Measurements from ENCODE around the gene SPACA4. TPM values are rescaled to one million over a fixed set of nuclear protein-coding genes. Genes with fewer than 3 reads are reported as not detected.
A peak's percentile ranks its signal among the peaks of the same experiment; 100 is the strongest.

The SPACA4 gene
- total RNA-seq, 2 donors from 2014 or later = not detected

DNA sequence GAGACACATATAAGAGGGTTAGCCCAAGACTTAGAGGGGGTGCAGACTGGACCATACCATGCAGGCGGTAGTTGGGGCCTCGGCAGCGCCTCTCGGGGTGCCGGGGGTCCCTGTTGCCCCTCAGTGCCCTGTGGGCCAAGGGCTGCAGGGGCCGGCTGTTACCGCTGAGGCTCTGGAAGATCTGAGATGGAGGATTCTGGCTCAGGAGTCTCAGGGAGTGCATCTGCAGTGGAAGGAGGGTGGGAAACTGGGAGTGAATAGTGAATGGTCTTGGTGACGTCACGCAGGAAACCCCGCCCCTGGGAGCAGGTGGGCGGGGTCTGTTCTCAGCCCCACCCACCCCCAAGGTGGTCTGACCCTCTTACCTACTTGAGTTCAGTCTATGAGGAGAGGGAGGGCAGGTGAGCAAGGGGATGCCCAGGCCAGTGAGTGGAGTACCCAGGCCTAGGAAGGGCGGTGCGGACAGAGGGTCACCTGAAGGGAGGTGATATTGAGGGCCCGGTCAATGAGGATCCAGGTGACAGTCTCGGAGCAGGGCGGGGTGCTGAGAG lies 32.4 kb downstream of the SPACA4 start:
- Histone ChIP-seq H3K27ac (peak overlapping the region in 3 of 4 donors; percentile 95 to 98 (median 96)), H3K4me1 (peaks cover 32% of the 10 kb centered on the region), H3K9me3 (no peaks in the 10 kb centered on the region), H3K27me3 (no peaks in the 10 kb centered on the region), H3K4me3 (no peak overlapping the region), H3K36me3 (replicated peaks in 1 of 2; ENCODE audit: insufficient read depth in 1 of 2, low read depth in 2 of 2) (no peaks in the 10 kb centered on the region)
- intact Hi-C loops (cut with DNase I) = no loop called here
- DNase-seq = peak in 3 of 4 donors; percentile 23 to 38 (median 27)
- no peak for TF ChIP-seq POLR2A (IDR thresholded peaks at IDR 0.05)
- TF ChIP-seq, protein P1, sequence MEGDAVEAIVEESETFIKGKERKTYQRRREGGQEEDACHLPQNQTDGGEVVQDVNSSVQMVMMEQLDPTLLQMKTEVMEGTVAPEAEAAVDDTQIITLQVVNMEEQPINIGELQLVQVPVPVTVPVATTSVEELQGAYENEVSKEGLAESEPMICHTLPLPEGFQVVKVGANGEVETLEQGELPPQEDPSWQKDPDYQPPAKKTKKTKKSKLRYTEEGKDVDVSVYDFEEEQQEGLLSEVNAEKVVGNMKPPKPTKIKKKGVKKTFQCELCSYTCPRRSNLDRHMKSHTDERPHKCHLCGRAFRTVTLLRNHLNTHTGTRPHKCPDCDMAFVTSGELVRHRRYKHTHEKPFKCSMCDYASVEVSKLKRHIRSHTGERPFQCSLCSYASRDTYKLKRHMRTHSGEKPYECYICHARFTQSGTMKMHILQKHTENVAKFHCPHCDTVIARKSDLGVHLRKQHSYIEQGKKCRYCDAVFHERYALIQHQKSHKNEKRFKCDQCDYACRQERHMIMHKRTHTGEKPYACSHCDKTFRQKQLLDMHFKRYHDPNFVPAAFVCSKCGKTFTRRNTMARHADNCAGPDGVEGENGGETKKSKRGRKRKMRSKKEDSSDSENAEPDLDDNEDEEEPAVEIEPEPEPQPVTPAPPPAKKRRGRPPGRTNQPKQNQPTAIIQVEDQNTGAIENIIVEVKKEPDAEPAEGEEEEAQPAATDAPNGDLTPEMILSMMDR (IDR thresholded peaks at IDR 0.05) = no peak
- WGBS, 2 donors = 65 to 86% methylated on average over 10 to 13 of the region's 16 CpGs
- ATAC-seq = no peak

DNA sequence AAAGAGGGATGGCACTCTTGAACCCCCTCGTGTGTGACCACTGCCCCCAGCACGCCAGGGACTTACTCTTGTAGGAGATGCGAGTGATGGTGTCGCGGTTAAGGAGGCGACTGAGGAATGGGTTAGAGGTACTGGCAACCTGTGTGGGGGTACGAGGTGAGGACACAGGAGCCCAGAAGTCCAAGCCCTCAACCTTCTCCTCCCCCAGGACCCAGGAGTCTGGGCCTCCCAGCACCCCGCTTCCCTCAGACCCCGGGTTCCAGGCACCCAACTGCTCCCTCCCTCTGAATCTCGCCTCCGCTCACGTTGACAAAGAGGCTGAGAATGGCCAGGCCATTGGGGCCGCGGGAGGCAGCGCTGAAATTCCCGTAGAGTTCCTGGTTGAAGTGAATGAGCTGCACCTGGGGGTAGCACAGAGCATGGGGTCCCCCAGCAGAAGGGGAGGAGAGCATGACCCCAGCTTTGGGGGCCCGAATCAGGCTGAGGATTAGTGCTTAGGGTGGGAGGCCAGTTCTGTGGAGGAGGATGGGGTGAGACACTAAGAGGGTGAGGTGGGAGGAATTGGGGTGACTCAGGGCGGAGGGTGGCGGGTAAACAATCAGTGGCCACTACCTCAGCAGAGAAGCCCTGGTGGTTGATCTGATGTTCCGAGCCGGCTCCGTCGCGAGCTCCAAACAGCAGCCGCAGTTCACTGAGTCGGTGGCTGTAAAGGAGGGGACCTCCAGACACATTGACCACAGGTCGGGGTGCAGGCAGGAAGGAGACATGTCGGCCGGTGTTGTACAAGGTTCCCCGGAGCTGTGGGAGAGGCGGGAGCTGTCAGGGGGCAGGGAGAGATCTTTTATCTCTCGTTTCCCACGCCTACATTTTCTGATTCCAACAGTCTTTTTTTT lies 33.2 kb downstream of the SPACA4 start:
- no peak overlapping the region for H3K4me3 ChIP-seq
- ATAC-seq (no peak), DNase-seq (peak in 2 of 4 donors; percentile 20 to 26)
- TF ChIP-seq, protein P1 (IDR thresholded peaks at IDR 0.05) = no peak
- no peak for TF ChIP-seq POLR2A (IDR thresholded peaks at IDR 0.05)
- H3K27ac ChIP-seq = peak overlapping the region in 1 of 4 donors; percentile 14
- H3K4me1 ChIP-seq = peaks cover 28% of the 10 kb centered on the region
- H3K9me3 ChIP-seq = no peaks in the 10 kb centered on the region
- intact Hi-C loops (cut with DNase I) = no loop called here
- H3K36me3 ChIP-seq (replicated peaks in 1 of 2; ENCODE audit: insufficient read depth in 1 of 2, low read depth in 2 of 2) = no peaks in the 10 kb centered on the region
- 63 to 74% methylated on average over 25 to 33 of the region's 33 CpGs for WGBS, 2 donors
- no peaks in the 10 kb centered on the region for H3K27me3 ChIP-seq

DNA sequence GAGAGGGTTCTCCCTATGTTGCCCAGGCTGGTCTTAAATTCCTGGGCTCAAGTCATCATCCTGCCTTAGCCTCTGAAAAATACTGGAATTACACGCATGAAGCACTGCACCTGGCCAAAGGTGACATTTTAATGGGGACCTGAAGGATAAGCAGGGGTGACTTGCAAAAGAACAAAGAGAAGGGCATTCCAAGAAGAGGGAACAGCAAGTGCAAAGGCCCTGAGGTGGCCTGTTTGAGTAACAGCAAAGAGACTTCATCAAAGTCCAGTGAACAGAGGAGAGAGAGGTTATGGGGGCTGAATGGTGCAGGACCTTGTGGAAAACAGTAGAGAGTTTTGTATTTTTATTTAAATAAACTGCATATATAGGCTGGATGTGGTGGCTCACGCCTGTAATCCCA lies 35.3 kb downstream of the SPACA4 start:
- Histone ChIP-seq H3K27me3 (no peaks in the 10 kb centered on the region), H3K9me3 (no peaks in the 10 kb centered on the region), H3K4me1 (peaks cover 40% of the 10 kb centered on the region), H3K27ac (no peak overlapping the region), H3K36me3 (replicated peaks in 1 of 2; ENCODE audit: insufficient read depth in 1 of 2, low read depth in 2 of 2) (no peaks in the 10 kb centered on the region), H3K4me3 (no peak overlapping the region)
- DNase-seq (no peak), ATAC-seq (no peak)
- intact Hi-C loops (cut with DNase I) = no loop called here
- no peak for TF ChIP-seq POLR2A (IDR thresholded peaks at IDR 0.05)
- TF ChIP-seq, protein P1 (IDR thresholded peaks at IDR 0.05) = no peak
- WGBS, 2 donors = 92% methylated on average over 2 of the region's 2 CpGs

DNA sequence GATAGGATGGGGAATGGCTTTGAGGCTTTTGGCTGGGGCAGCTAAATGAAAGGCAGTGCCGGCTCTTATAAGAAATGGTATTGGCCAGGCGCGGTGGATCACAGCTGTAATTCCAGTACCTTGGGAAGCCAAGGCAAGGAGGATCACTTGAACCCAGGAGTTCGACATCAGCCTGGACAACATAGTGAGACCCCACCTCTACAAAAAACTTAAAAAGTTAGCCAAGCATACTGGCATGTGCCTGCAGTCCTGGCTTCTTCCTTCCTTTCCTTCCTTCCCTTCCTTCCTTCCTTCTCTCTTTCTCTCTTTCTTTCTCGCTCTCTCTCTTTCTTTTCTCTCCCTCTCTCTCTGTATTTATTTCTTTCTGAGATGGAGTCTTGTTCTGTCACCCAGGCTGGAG lies 36.3 kb downstream of the SPACA4 start:
- intact Hi-C loops (cut with DNase I) = no loop called here
- H3K27me3 ChIP-seq = no peaks in the 10 kb centered on the region
- no peak for TF ChIP-seq POLR2A (IDR thresholded peaks at IDR 0.05)
- TF ChIP-seq, protein P1 (IDR thresholded peaks at IDR 0.05) = no peak
- H3K9me3 ChIP-seq = no peaks in the 10 kb centered on the region
- ATAC-seq = no peak
- H3K36me3 ChIP-seq (replicated peaks in 1 of 2; ENCODE audit: insufficient read depth in 1 of 2, low read depth in 2 of 2) = no peaks in the 10 kb centered on the region
- no peak overlapping the region for H3K4me3 ChIP-seq
- no peak for DNase-seq
- H3K4me1 ChIP-seq = peaks cover 40% of the 10 kb centered on the region
- H3K27ac ChIP-seq = no peak overlapping the region
- 78 to 89% methylated on average over 5 of the region's 5 CpGs for WGBS, 2 donors

Data from body of pancreas (tissue), 4 donors.